GM21390 (cell line): Measurements from ENCODE around the gene GPC6.

Source experiments
- ATAC-seq: cut with Tn5 transposase; IDR thresholded peaks from one replicate; pipeline ENCODE4 v1.9.1; 2021; ENCODE audit not compliant: unreplicated experiment

GPC6 gene

GRCh38 chr13:94369972-94370436 is 1143.4 kb downstream of the GPC6 start:
- no peak for ATAC-seq

GRCh38 chr13:94371855-94372254 is 1145.2 kb downstream of the GPC6 start:
- ATAC-seq = no peak

GRCh38 chr13:94382517-94382916 is 1155.9 kb downstream of the GPC6 start:
- no peak for ATAC-seq

GRCh38 chr13:94382960-94383359 is 1156.4 kb downstream of the GPC6 start:
- ATAC-seq = no peak

- ATAC-seq = no peak
Observed at GRCh38 chr13:94384231-94384905, 1157.8 kb downstream of the GPC6 start.

GRCh38 chr13:94387047-94387446 is 1160.4 kb downstream of the GPC6 start:
- ATAC-seq = no peak

GRCh38 chr13:94389604-94390351 is 1163.2 kb downstream of the GPC6 start:
- ATAC-seq = no peak

- no peak for ATAC-seq
Observed at GRCh38 chr13:94390881-94391280, 1164.3 kb downstream of the GPC6 start.

- ATAC-seq = no peak
Observed at GRCh38 chr13:94394723-94395122, 1168.1 kb downstream of the GPC6 start.

GRCh38 chr13:94395860-94396259 is 1169.3 kb downstream of the GPC6 start:
- ATAC-seq = no peak

GRCh38 chr13:94399812-94400211 is 1173.2 kb downstream of the GPC6 start:
- ATAC-seq = no peak

- ATAC-seq = no peak
Observed at GRCh38 chr13:94400874-94401273, 1174.3 kb downstream of the GPC6 start.

- no peak for ATAC-seq
Observed at GRCh38 chr13:94408314-94409036, 1181.9 kb downstream of the GPC6 start.

GRCh38 chr13:94411747-94412146 is 1185.1 kb downstream of the GPC6 start:
- ATAC-seq = no peak

GRCh38 chr13:94412870-94413597 is 1186.4 kb downstream of the GPC6 start:
- no peak for ATAC-seq

- no peak for ATAC-seq
Observed at GRCh38 chr13:94413598-94413944, 1187.0 kb downstream of the GPC6 start.

GRCh38 chr13:94414141-94414540 is 1187.5 kb downstream of the GPC6 start:
- ATAC-seq = no peak

GRCh38 chr13:94414708-94415107 is 1188.1 kb downstream of the GPC6 start:
- ATAC-seq = no peak

- no peak for ATAC-seq
Observed at GRCh38 chr13:94415500-94416237, 1189.1 kb downstream of the GPC6 start.

GRCh38 chr13:94416454-94417080 is 1190.0 kb downstream of the GPC6 start:
- ATAC-seq = no peak
